WERI-Rb-1 (cell line): ENCODE measurements around the gene PTPRM.

Experiments used
- DNase-seq: peaks from one replicate; pipeline ENCODE4 v3.0.0-alpha.2; 2020
- H3K27ac ChIP-seq: fragments of 250-450 bp; sonication (Bioruptor Pico); 2 replicates; pipeline ENCODE4 v1.5.1; 2020; ENCODE audit warnings: mild to moderate bottlenecking, moderate library complexity
- H3K27me3 ChIP-seq: fragments of 250-450 bp; sonication (Bioruptor Pico); 2 replicates; pipeline ENCODE4 v1.5.1; 2021; ENCODE audit warnings: mild to moderate bottlenecking, low read depth, moderate library complexity; ENCODE audit not compliant: insufficient read depth, severe bottlenecking
- H3K36me3 ChIP-seq: fragments of 250-450 bp; sonication (Bioruptor Pico); 2 replicates; pipeline ENCODE4 v1.5.1; 2020; ENCODE audit warnings: mild to moderate bottlenecking, moderate library complexity
- H3K4me3 ChIP-seq: 2 replicates; pipeline ENCODE4 v1.5.1; 2011; ENCODE audit warnings: low read depth, mild to moderate bottlenecking, control low read depth, low read length
- H3K9me3 ChIP-seq: fragments of 250-450 bp; sonication (Bioruptor Pico); 2 replicates; pipeline ENCODE4 v1.5.1; 2021; ENCODE audit warnings: mild to moderate bottlenecking, moderate library complexity; ENCODE audit not compliant: severe bottlenecking
- TF ChIP-seq, protein P1 (sequence below): IDR thresholded peaks from 2 replicates; pipeline ENCODE4 v1.5.1; 2011; ENCODE audit warnings: low read depth, mild to moderate bottlenecking, control low read depth, inconsistent platforms, low read length

Gene PTPRM

DNA sequence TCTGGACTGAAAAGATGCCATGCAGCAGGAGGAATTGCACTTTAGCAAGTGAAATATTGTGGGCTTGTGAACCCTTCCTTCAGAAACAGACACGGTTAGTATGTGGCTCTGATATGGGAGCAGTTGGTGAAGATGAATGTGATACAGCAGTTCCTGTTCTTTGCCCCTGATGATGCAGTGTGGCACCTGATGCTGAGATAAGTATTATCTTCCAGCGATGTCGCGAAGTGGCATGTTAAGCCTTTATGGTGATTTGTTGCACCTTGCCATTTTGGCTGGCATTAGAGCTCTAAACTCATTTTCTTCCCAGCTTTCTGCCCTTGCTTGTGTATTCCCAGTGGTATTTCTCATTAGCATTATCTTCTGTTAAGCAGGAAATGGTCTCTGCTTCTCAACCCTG is 600.6 kb downstream of the PTPRM start:
- DNase-seq: no peak
- H3K27me3 ChIP-seq: no peaks in the 10 kb centered on the region
- TF ChIP-seq, protein P1, sequence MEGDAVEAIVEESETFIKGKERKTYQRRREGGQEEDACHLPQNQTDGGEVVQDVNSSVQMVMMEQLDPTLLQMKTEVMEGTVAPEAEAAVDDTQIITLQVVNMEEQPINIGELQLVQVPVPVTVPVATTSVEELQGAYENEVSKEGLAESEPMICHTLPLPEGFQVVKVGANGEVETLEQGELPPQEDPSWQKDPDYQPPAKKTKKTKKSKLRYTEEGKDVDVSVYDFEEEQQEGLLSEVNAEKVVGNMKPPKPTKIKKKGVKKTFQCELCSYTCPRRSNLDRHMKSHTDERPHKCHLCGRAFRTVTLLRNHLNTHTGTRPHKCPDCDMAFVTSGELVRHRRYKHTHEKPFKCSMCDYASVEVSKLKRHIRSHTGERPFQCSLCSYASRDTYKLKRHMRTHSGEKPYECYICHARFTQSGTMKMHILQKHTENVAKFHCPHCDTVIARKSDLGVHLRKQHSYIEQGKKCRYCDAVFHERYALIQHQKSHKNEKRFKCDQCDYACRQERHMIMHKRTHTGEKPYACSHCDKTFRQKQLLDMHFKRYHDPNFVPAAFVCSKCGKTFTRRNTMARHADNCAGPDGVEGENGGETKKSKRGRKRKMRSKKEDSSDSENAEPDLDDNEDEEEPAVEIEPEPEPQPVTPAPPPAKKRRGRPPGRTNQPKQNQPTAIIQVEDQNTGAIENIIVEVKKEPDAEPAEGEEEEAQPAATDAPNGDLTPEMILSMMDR: no peak
- H3K9me3 ChIP-seq: no peaks in the 10 kb centered on the region
- H3K4me3 ChIP-seq: no peak overlapping the region
- no peak overlapping the region for H3K27ac ChIP-seq
- no peaks in the 10 kb centered on the region for H3K36me3 ChIP-seq

- Histone ChIP-seq H3K4me3 (no peak overlapping the region), H3K9me3 (no peaks in the 10 kb centered on the region), H3K27me3 (no peaks in the 10 kb centered on the region), H3K36me3 (no peaks in the 10 kb centered on the region), H3K27ac (no peak overlapping the region)
- TF ChIP-seq, protein P1: no peak
- no peak for DNase-seq
Measured at GRCh38 chr18:8169722-8170121, 602.6 kb downstream of the PTPRM start.

GRCh38 chr18:8174771-8175170 is 607.7 kb downstream of the PTPRM start:
- TF ChIP-seq, protein P1: no peak
- no peak for DNase-seq
- Histone ChIP-seq H3K4me3 (no peak overlapping the region), H3K27ac (no peak overlapping the region), H3K9me3 (peaks cover 3% of the 10 kb centered on the region), H3K36me3 (no peaks in the 10 kb centered on the region), H3K27me3 (no peaks in the 10 kb centered on the region)

DNA sequence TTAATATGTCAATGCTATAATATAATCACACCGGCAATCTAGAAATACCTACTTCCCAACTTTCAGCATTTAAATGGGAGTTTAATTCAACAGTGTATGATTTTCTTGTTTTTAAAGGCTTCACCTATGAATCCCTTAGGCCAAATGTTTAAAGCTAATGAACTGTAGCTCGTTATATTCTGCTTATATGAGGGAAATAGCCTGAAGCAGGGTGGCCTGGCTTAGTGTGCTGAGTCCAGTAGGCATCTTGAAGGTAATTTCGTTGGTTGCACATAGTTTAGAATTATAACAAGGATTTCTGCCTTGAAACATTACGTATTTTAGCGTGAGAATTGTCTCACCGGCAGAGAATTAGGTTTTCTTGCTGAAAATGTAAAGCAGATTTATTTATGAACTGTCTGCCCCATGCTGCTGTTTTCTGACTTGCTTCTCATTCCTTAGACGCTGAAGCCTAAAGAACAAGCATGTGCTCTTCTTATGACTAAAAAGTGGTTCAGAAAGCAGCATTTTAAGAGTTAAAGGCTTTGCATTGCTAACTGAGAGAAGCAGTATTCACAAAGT is 608.5 kb downstream of the PTPRM start:
- Histone ChIP-seq H3K27ac (no peak overlapping the region), H3K9me3 (peaks cover 3% of the 10 kb centered on the region), H3K4me3 (no peak overlapping the region), H3K27me3 (no peaks in the 10 kb centered on the region), H3K36me3 (no peaks in the 10 kb centered on the region)
- TF ChIP-seq, protein P1: no peak
- DNase-seq: no peak

GRCh38 chr18:8176109-8176508 is 609.0 kb downstream of the PTPRM start:
- no peak overlapping the region for H3K27ac ChIP-seq
- H3K36me3 ChIP-seq: no peaks in the 10 kb centered on the region
- TF ChIP-seq, protein P1: no peak
- peaks cover 3% of the 10 kb centered on the region for H3K9me3 ChIP-seq
- H3K4me3 ChIP-seq: no peak overlapping the region
- no peak for DNase-seq
- no peaks in the 10 kb centered on the region for H3K27me3 ChIP-seq

- Histone ChIP-seq H3K27ac (no peak overlapping the region), H3K36me3 (no peaks in the 10 kb centered on the region), H3K9me3 (peaks cover 3% of the 10 kb centered on the region), H3K27me3 (no peaks in the 10 kb centered on the region), H3K4me3 (no peak overlapping the region)
- peak; percentile 19 for DNase-seq
- TF ChIP-seq, protein P1: no peak
Measured at GRCh38 chr18:8176554-8176953, 609.4 kb downstream of the PTPRM start.
